GM12878 (cell line): ENCODE measurements around the gene CEP131. TPM values are rescaled to one million over a fixed set of nuclear protein-coding genes. Genes with fewer than 3 reads are reported as not detected.

Source experiments
- CEBPZ ChIP-seq: fragments of 150-350 bp; IDR thresholded peaks from 2 replicates; pipeline ENCODE4 v1.6.1; 2016; ENCODE audit warnings: low read depth, low read length
- IKZF1 ChIP-seq: fragments of 450-650 bp; conservative IDR thresholded peaks from 2 replicates; pipeline ENCODE4 v1.6.1; 2017; ENCODE audit warnings: antibody characterized with exemption, mild to moderate bottlenecking
- MEF2B ChIP-seq: fragments of 450-650 bp; IDR thresholded peaks from 2 replicates; pipeline ENCODE4 v1.6.1; 2018; ENCODE audit warnings: mild to moderate bottlenecking, moderate library complexity; ENCODE audit not compliant: partially characterized antibody, poor library complexity, severe bottlenecking
- NFYB ChIP-seq: IDR thresholded peaks from 2 replicates; pipeline ENCODE4 v1.6.1; 2011; ENCODE audit warnings: low read depth, mild to moderate bottlenecking, low read length, improper control_type of control experiment, moderate library complexity; ENCODE audit not compliant: insufficient read depth
- NR2F1 ChIP-seq: fragments of 450-650 bp; conservative IDR thresholded peaks from 2 replicates; pipeline ENCODE4 v1.6.1; 2017; ENCODE audit warnings: mild to moderate bottlenecking
- RB1 ChIP-seq: fragments of 450-650 bp; formaldehyde crosslinking; IDR thresholded peaks from 2 replicates; pipeline ENCODE4 v1.6.1; 2017; ENCODE audit warnings: mild to moderate bottlenecking, borderline replicate concordance
- RCOR1 ChIP-seq: conservative IDR thresholded peaks from 2 replicates; pipeline ENCODE4 v1.6.1; 2012; ENCODE audit warnings: low read depth, low read length, improper control_type of control experiment
- STAT1 ChIP-seq: fragments of 450-650 bp; conservative IDR thresholded peaks from 2 replicates; pipeline ENCODE4 v1.6.1; 2014; ENCODE audit warnings: antibody characterized with exemption, mild to moderate bottlenecking
- TAF1 ChIP-seq: IDR thresholded peaks from 2 replicates; pipeline ENCODE4 v1.6.1; 2011; ENCODE audit warnings: mild to moderate bottlenecking, low read depth, low read length, borderline replicate concordance
- ZBTB40 ChIP-seq: fragments of 450-650 bp; IDR thresholded peaks from 2 replicates; pipeline ENCODE4 v1.6.1; 2016; ENCODE audit warnings: mild to moderate bottlenecking, moderate library complexity, borderline replicate concordance
- ZNF687 ChIP-seq: fragments of 450-650 bp; IDR thresholded peaks from 2 replicates; pipeline ENCODE4 v1.6.1; 2017; ENCODE audit warnings: mild to moderate bottlenecking, moderate library complexity
- polyA plus RNA-seq, 11 experiments: library from polyadenylated mRNA; depleted of rRNA in 4 of 11; unstranded in 6 of 11; stranded (reverse) in 5 of 11; fragments of >200 nt; fragmentation: Nextera tagmentation in 4 of 11; fragmentation: Illumina TruSeq in 1 of 11; extraction: Ambion mirVana in 4 of 11; extraction: Trizol in 1 of 11; gene quantifications; 1 replicate in 1 of 11; 2 replicates in 10 of 11; pipeline versions ENCODE4 v1.2.1 to v1.2.3, GENCODE V29; 2011 to 2016; ENCODE audit warnings: inconsistent platforms in 2 of 11, missing spikeins in 2 of 11, low read depth in 1 of 11
- total RNA-seq, 4 experiments: library from RNA; depleted of rRNA in 3 of 4; stranded (reverse); fragments of >200 nt in 3 of 4; fragmentation: Illumina TruSeq in 1 of 4; extraction: Trizol in 1 of 4; gene quantifications; 2 replicates each; pipeline versions ENCODE4 v1.2.1 to v1.2.3, GENCODE V29; 2013 to 2021

CEP131 gene
- total and polyA plus RNA-seq, 10 of the 15 experiments (the other 5 are each of a cell fraction or from before 2014, with no cell fraction given) = 0.05 to 17.3 (median 6.7) TPM

GRCh38 chr17:81238815-81239713, 16.3 kb upstream of the CEP131 start, which contains the start of the genes NDUFAF8 and TEPSIN (continued):
- TF ChIP-seq ZNF687 = 0 out of 2 replicates have a peak, but pooled peaks have one; percentile 31
- peak; percentile 71 for TF ChIP-seq NR2F1
- peak; percentile 49; the same call in 1 of the 2 replicates for TF ChIP-seq STAT1
- peak; percentile 90 for TF ChIP-seq MEF2B
- peak; percentile 55; the same call in 1 of the 2 replicates for TF ChIP-seq TAF1
- TF ChIP-seq CEBPZ = peak; percentile 96
- peak; percentile 96 for TF ChIP-seq ZBTB40
- peak; percentile 26; the same call in 1 of the 2 replicates for TF ChIP-seq RB1
- peak; percentile 94 for TF ChIP-seq IKZF1
- TF ChIP-seq NFYB = peak; percentile 98
- 0 out of 2 replicates have a peak, but pooled peaks have one; percentile 45 for TF ChIP-seq RCOR1
